ENCODE results near the gene RAB3C.

GRCh38 chr5:58746321-58746720 lies 163.4 kb downstream of the RAB3C start:
- no peak for TF ChIP-seq CTCF (IDR thresholded peaks at IDR 0.05)
- TF ChIP-seq POLR2A (IDR thresholded peaks at IDR 0.05): no peak
- no peak for TF ChIP-seq POLR2AphosphoS5 (IDR thresholded peaks at IDR 0.05; ENCODE audit: insufficient read depth in 1 of 2, low read depth in 1 of 2)

Measured in vagina (tissue), 2 donors.